ENCODE results near the gene KIF6. TPM values are rescaled to one million over a fixed set of nuclear protein-coding genes. Genes with fewer than 3 reads are reported as not detected.

KIF6 gene
- total RNA-seq, 1 experiment from 2014 or later: not detected

DNA sequence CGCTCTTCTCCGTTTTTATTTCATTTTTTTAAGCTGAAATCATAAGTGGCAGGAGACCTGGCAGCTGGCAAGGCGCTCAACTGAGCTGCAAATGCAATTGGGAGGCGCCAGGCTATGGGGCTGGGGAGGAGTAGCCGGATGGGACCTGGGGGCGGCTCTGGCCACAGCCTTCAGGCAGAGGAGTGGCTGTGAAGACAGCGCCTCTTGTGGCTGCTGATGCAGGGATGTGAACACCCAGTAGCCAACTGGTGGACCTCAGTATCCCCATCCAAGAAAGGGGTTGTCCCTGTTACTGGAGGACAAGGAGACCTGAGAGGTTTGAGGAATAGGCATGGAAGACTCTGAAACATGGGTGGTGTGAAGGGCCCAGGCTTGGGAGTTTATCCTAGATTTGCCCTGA lies 423.6 kb downstream of the KIF6 start:
- BruUV-seq (replicated peaks): no TSS peak
- in situ Hi-C loops (cut with HindIII; ENCODE audit: low pct_unique_long_range_greater_than_20kb, low sequenced_read_pairs) (no loop called here), intact Hi-C loops (cut with micrococcal nuclease; ENCODE audit: unreplicated experiment) (loop anchor here (10.0 kb wide), 1 partner anchor 57 kb away; no protein-coding TSS in a partner anchor)

DNA sequence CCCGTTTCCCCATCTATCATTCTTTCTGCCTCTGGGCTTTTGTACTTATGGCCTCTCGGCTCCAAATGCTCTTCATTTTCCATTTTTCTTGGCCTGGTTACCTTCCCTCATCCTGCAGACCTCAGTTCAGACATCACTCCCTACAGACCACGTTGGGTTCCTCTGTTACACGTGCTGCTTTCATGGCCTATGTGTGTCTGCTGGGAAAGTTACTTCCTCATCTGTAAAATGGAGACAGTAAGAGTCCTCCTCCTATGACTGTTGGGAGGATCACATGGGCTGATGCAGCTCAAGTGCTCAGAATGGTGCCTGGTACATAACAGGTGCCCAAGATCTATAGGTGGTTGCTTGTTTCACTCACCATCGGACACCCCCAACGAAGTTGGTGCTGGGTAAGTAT lies 424.5 kb downstream of the KIF6 start:
- in situ Hi-C loops (cut with HindIII; ENCODE audit: low pct_unique_long_range_greater_than_20kb, low sequenced_read_pairs) (no loop called here), intact Hi-C loops (cut with micrococcal nuclease; ENCODE audit: unreplicated experiment) (loop anchor here (10.0 kb wide), 1 partner anchor 56 kb away; no protein-coding TSS in a partner anchor)
- H3K9me3 ChIP-seq (ENCODE audit: control insufficient read depth, insufficient read depth, low read depth, low read length): no peaks in the 10 kb centered on the region
- CTCF ChIA-PET: interaction anchor here (0.7 kb wide), 2 partner anchors 10 to 399 kb away, joined by 3 read pairs; no protein-coding TSS in a partner anchor
- no peak for DNase-seq (ENCODE audit: low read depth, low spot score)
- H3K4me3 ChIP-seq (ENCODE audit: low read depth in 2 of 2, low read length in 2 of 2): no peak overlapping the region
- no peak for TF ChIP-seq SIN3A (IDR thresholded peaks at IDR 0.05; ENCODE audit: borderline replicate concordance, insufficient read depth, low read depth, low read length)
- TF ChIP-seq, protein P1, sequence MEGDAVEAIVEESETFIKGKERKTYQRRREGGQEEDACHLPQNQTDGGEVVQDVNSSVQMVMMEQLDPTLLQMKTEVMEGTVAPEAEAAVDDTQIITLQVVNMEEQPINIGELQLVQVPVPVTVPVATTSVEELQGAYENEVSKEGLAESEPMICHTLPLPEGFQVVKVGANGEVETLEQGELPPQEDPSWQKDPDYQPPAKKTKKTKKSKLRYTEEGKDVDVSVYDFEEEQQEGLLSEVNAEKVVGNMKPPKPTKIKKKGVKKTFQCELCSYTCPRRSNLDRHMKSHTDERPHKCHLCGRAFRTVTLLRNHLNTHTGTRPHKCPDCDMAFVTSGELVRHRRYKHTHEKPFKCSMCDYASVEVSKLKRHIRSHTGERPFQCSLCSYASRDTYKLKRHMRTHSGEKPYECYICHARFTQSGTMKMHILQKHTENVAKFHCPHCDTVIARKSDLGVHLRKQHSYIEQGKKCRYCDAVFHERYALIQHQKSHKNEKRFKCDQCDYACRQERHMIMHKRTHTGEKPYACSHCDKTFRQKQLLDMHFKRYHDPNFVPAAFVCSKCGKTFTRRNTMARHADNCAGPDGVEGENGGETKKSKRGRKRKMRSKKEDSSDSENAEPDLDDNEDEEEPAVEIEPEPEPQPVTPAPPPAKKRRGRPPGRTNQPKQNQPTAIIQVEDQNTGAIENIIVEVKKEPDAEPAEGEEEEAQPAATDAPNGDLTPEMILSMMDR (IDR thresholded peaks at IDR 0.05): no peak
- TF ChIP-seq TCF7L2 (IDR thresholded peaks at IDR 0.05; ENCODE audit: low read depth, low read length): no peak
- TF ChIP-seq POLR2AphosphoS5 (IDR thresholded peaks at IDR 0.05; ENCODE audit: low read depth, low read length): no peak
- no peak for ATAC-seq
- H3K4me1 ChIP-seq (ENCODE audit: control insufficient read depth, insufficient read depth, low read length): no peaks in the 10 kb centered on the region
- H3K36me3 ChIP-seq (ENCODE audit: control insufficient read depth, insufficient read depth, low read length): no peaks in the 10 kb centered on the region
- no TSS peak for BruUV-seq (replicated peaks)
- peaks cover 2% of the 10 kb centered on the region; the same call in 1 of the 2 replicates for H3K27me3 ChIP-seq (ENCODE audit: control insufficient read depth, insufficient read depth, low read length)
- no peak overlapping the region for H3K27ac ChIP-seq (ENCODE audit: low read length)
- POLR2A ChIA-PET: interaction anchor here (0.5 kb wide), 1 partner anchor 109 kb away, joined by 4 read pairs; no protein-coding TSS in a partner anchor

More for the DNA sequence above, 423.6 kb downstream of the KIF6 start:
- DNase-seq (ENCODE audit: low read depth, low spot score): no peak
- no peak for ATAC-seq
- POLR2A ChIA-PET: no interaction called here
- H3K9me3 ChIP-seq (ENCODE audit: control insufficient read depth, insufficient read depth, low read depth, low read length): no peaks in the 10 kb centered on the region
- CTCF ChIA-PET: interaction anchor here (0.7 to 1.5 kb wide), 3 partner anchors 9 to 398 kb away, joined by 3 read pairs; no protein-coding TSS in a partner anchor
- H3K4me1 ChIP-seq (ENCODE audit: control insufficient read depth, insufficient read depth, low read length): no peaks in the 10 kb centered on the region
- peaks cover 2% of the 10 kb centered on the region; the same call in 1 of the 2 replicates for H3K27me3 ChIP-seq (ENCODE audit: control insufficient read depth, insufficient read depth, low read length)
- no peak for TF ChIP-seq SIN3A (IDR thresholded peaks at IDR 0.05; ENCODE audit: borderline replicate concordance, insufficient read depth, low read depth, low read length)
- TF ChIP-seq, protein P1 (IDR thresholded peaks at IDR 0.05): no peak; the same call in 1 of the 2 replicates
- no peak for TF ChIP-seq TCF7L2 (IDR thresholded peaks at IDR 0.05; ENCODE audit: low read depth, low read length)
- TF ChIP-seq, protein P2, sequence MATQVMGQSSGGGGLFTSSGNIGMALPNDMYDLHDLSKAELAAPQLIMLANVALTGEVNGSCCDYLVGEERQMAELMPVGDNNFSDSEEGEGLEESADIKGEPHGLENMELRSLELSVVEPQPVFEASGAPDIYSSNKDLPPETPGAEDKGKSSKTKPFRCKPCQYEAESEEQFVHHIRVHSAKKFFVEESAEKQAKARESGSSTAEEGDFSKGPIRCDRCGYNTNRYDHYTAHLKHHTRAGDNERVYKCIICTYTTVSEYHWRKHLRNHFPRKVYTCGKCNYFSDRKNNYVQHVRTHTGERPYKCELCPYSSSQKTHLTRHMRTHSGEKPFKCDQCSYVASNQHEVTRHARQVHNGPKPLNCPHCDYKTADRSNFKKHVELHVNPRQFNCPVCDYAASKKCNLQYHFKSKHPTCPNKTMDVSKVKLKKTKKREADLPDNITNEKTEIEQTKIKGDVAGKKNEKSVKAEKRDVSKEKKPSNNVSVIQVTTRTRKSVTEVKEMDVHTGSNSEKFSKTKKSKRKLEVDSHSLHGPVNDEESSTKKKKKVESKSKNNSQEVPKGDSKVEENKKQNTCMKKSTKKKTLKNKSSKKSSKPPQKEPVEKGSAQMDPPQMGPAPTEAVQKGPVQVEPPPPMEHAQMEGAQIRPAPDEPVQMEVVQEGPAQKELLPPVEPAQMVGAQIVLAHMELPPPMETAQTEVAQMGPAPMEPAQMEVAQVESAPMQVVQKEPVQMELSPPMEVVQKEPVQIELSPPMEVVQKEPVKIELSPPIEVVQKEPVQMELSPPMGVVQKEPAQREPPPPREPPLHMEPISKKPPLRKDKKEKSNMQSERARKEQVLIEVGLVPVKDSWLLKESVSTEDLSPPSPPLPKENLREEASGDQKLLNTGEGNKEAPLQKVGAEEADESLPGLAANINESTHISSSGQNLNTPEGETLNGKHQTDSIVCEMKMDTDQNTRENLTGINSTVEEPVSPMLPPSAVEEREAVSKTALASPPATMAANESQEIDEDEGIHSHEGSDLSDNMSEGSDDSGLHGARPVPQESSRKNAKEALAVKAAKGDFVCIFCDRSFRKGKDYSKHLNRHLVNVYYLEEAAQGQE (IDR thresholded peaks at IDR 0.05; ENCODE audit: insufficient read depth in 1 of 2, low read depth in 2 of 2, low read length in 1 of 2): no peak
- no peak for TF ChIP-seq POLR2AphosphoS5 (IDR thresholded peaks at IDR 0.05; ENCODE audit: low read depth, low read length)
- no peak overlapping the region for H3K4me3 ChIP-seq (ENCODE audit: low read depth in 2 of 2, low read length in 2 of 2)
- H3K27ac ChIP-seq (ENCODE audit: low read length): no peak overlapping the region
- no peaks in the 10 kb centered on the region for H3K36me3 ChIP-seq (ENCODE audit: control insufficient read depth, insufficient read depth, low read length)

All from Panc1 (cell line).